Superior temporal gyrus (tissue), 1 donor: ENCODE measurements around the gene TPM3.
"Not testable (repeated sequence)": the region's sequence is repeated elsewhere in the genome, so short reads cannot be mapped to it uniquely, and the experiment has no call there.

Experiments
- DNase-seq: peaks from one replicate; pipeline ENCODE4 v3.0.0-alpha.2; 2016; ENCODE audit errors: extremely low spot score

TPM3 gene

GRCh38 chr1:154206196-154206595 lies 14.3 kb upstream of the TPM3 start, which contains the start of gene CFAP141:
Gene CFAP141 (minus strand): TSS chr1:154206333. CDS start chr1:154206307, 26 bp downstream.
- no peak for DNase-seq

- not testable (repeated sequence) for DNase-seq
These were observed 13.9 kb upstream of the TPM3 start for GRCh38 chr1:154205778-154206177.

- peak; percentile 9 for DNase-seq
These were observed 7.6 kb upstream of the TPM3 start for GRCh38 chr1:154199563-154199879.

- DNase-seq: peak; percentile 79
These were observed 7.1 kb upstream of the TPM3 start for GRCh38 chr1:154198756-154199562.

- peak; percentile 2 for DNase-seq
These were observed 1.9 kb upstream of the TPM3 start for GRCh38 chr1:154193821-154194220.

GRCh38 chr1:154192476-154192875 lies 576 bp upstream of the TPM3 start:
- DNase-seq: no peak

- DNase-seq: peak; percentile 3
These were observed 1.4 kb downstream of the TPM3 start for GRCh38 chr1:154190550-154190949.

- peak; percentile 4 for DNase-seq
These were observed 4.9 kb downstream of the TPM3 start for GRCh38 chr1:154186852-154187501.

- peak; percentile 10 for DNase-seq
These were observed 5.7 kb downstream of the TPM3 start for GRCh38 chr1:154186177-154186576.

- DNase-seq: peak; percentile 95
These were observed 8.6 kb downstream of the TPM3 start for GRCh38 chr1:154183046-154183915.

- peak; percentile 22 for DNase-seq
These were observed 9.4 kb downstream of the TPM3 start for GRCh38 chr1:154182344-154183045.

GRCh38 chr1:154181944-154182343 lies 10.0 kb downstream of the TPM3 start:
- DNase-seq: no peak

- DNase-seq: no peak
These were observed 11.8 kb downstream of the TPM3 start for GRCh38 chr1:154179946-154180687.

- no peak for DNase-seq
These were observed 12.7 kb downstream of the TPM3 start for GRCh38 chr1:154178911-154179811.

GRCh38 chr1:154178013-154178412 lies 13.9 kb downstream of the TPM3 start:
- DNase-seq: peak; percentile 43

GRCh38 chr1:154176337-154176736 lies 15.6 kb downstream of the TPM3 start:
- peak; percentile 64 for DNase-seq

GRCh38 chr1:154174654-154175053 lies 17.2 kb downstream of the TPM3 start:
- DNase-seq: no peak

GRCh38 chr1:154171880-154172279 lies 20.0 kb downstream of the TPM3 start:
- no peak for DNase-seq

GRCh38 chr1:154171223-154171583 lies 20.7 kb downstream of the TPM3 start:
- no peak for DNase-seq
